IPS-20b (cell line): Measurements from ENCODE around the gene TEX36.
"Not testable (repeated sequence)": the region's sequence is repeated elsewhere in the genome, so short reads cannot be mapped to it uniquely, and the experiment has no call there.

ENCODE experiments used
- H3K27ac ChIP-seq: one replicate; pipeline ENCODE4 v1.5.1; 2013; ENCODE audit warnings: low read length
- H3K27me3 ChIP-seq: 2 replicates; pipeline ENCODE4 v1.6.1; 2013; ENCODE audit warnings: mild to moderate bottlenecking, low read length, inconsistent platforms; ENCODE audit not compliant: insufficient read depth
- H3K36me3 ChIP-seq: 2 replicates; pipeline ENCODE4 v1.6.1; 2013; ENCODE audit warnings: low read depth, mild to moderate bottlenecking, inconsistent platforms, low read length, moderate library complexity; ENCODE audit not compliant: insufficient read depth
- H3K4me1 ChIP-seq: 2 replicates; pipeline ENCODE4 v1.6.1; 2013; ENCODE audit warnings: mild to moderate bottlenecking, control low read depth, inconsistent platforms, low read length, moderate library complexity; ENCODE audit not compliant: insufficient read depth
- H3K4me3 ChIP-seq: 2 replicates; pipeline ENCODE4 v1.5.1; 2013; ENCODE audit warnings: mild to moderate bottlenecking, low read length, inconsistent platforms
- H3K9ac ChIP-seq: 2 replicates; pipeline ENCODE4 v1.6.1; 2013; ENCODE audit warnings: low read depth, mild to moderate bottlenecking, inconsistent platforms, low read length, moderate library complexity
- H3K9me3 ChIP-seq: 2 replicates; pipeline ENCODE4 v1.6.1; 2013; ENCODE audit warnings: mild to moderate bottlenecking, low read depth, low read length, inconsistent platforms; ENCODE audit not compliant: insufficient read depth

Gene TEX36

GRCh38 chr10:125627646-125628045 is 55.3 kb downstream of the TEX36 start:
- no peaks in the 10 kb centered on the region; the same call in 1 of the 2 replicates for H3K4me1 ChIP-seq
- no peak overlapping the region for H3K27ac ChIP-seq
- no peaks in the 10 kb centered on the region for H3K36me3 ChIP-seq
- no peaks in the 10 kb centered on the region for H3K27me3 ChIP-seq
- H3K4me3 ChIP-seq: no peak overlapping the region
- H3K9me3 ChIP-seq: no peaks in the 10 kb centered on the region
- H3K9ac ChIP-seq: no peak overlapping the region

DNA sequence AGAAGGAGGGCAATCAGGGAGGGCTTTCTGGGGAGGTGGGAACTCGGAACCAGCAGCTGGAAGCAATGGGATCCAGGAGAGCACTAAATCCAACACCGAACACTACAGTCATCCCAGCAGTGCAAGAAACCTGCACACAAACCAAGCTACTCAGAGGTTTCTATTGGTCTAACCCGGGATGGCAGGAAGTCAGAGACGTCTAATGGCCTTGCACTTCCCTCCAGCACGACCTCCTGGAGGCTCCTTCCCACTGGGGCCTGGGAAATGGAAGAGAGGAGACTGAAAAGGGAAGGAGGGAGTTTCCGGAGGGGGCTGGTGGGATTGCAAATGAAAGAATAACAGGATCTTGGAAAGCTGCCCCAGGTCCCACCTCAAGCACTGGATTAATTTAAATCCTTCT is 56.3 kb downstream of the TEX36 start:
- Histone ChIP-seq H3K36me3 (no peaks in the 10 kb centered on the region), H3K4me3 (no peak overlapping the region), H3K9me3 (no peaks in the 10 kb centered on the region), H3K27me3 (no peaks in the 10 kb centered on the region), H3K4me1 (no peaks in the 10 kb centered on the region; the same call in 1 of the 2 replicates), H3K27ac (no peak overlapping the region), H3K9ac (no peak overlapping the region)

DNA sequence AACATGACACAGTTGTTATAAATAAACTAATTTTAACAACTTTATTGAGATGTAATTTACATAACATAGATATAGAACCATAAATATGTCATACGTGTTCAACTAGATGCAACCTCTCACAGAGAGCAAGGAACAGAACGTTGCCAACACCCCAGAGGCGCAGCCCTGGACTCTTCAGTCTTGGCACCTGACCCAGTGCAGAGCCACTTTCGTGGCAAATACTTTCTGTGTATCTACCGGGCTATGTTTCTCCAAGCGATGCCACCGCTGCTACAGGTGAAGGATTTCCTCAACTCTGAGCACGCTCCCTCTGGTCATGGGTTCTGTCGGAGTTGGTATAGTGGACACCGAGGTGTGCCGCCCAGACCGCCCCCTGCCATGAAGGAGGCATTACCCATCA is 57.4 kb downstream of the TEX36 start:
- Histone ChIP-seq H3K36me3 (no peaks in the 10 kb centered on the region), H3K4me1 (no peaks in the 10 kb centered on the region; the same call in 1 of the 2 replicates)

DNA sequence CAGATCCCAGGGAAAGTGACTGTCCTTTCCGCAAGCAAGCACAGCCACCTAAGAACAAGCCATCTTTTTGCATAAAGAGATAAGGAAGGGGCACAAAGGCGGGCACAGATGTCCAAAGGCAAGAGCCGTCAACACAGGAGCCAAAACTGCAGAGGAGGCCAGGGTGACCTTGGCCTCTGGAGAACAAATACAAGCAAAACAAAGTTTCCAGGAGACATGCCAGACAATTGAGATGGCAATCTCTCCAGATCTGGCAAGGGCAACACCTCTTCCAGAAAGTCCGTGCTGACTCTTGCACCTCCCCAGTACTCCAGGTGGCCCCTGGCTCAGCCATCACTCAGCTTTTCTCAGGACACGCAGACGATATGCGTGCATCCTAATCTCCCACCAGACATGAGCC is 58.2 kb downstream of the TEX36 start:
- H3K9me3 ChIP-seq: no peaks in the 10 kb centered on the region; the same call in 1 of the 2 replicates
- no peak overlapping the region for H3K4me3 ChIP-seq
- no peak overlapping the region for H3K27ac ChIP-seq
- no peaks in the 10 kb centered on the region for H3K36me3 ChIP-seq
- no peaks in the 10 kb centered on the region; the same call in 1 of the 2 replicates for H3K4me1 ChIP-seq
- no peaks in the 10 kb centered on the region for H3K27me3 ChIP-seq
- no peak overlapping the region for H3K9ac ChIP-seq

More for the DNA sequence above, 57.4 kb downstream of the TEX36 start:
- H3K27ac ChIP-seq: no peak overlapping the region
- H3K9ac ChIP-seq: no peak overlapping the region
- H3K9me3 ChIP-seq: no peaks in the 10 kb centered on the region; the same call in 1 of the 2 replicates
- no peaks in the 10 kb centered on the region for H3K27me3 ChIP-seq
- H3K4me3 ChIP-seq: no peak overlapping the region

- Histone ChIP-seq H3K4me1 (no peaks in the 10 kb centered on the region), H3K27me3 (no peaks in the 10 kb centered on the region), H3K27ac (no peak overlapping the region), H3K36me3 (no peaks in the 10 kb centered on the region), H3K9ac (no peak overlapping the region), H3K9me3 (no peaks in the 10 kb centered on the region; the same call in 1 of the 2 replicates), H3K4me3 (no peak overlapping the region)
Measured at GRCh38 chr10:125621052-125621451, 61.9 kb downstream of the TEX36 start.

DNA sequence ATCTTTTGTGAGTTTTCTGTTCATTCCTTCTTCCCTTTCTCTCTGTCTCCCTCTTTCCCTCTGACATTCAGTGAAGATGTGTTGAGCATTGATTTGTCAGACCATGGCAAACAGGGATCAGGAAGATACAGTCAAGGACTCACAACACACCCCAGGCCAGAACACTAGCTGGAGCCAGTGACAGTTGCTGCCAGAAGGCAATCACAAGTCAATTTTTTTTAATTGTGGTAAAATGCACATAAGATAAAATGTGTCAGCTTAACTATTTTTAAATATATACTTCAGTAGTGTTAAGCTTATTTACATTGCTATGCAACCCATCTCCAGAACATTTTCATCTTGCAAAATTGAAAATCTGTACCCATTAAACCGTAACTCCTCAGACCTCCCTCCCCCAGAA is 62.6 kb downstream of the TEX36 start:
- Histone ChIP-seq H3K9ac (no peak overlapping the region), H3K4me3 (no peak overlapping the region), H3K36me3 (no peaks in the 10 kb centered on the region), H3K4me1 (no peaks in the 10 kb centered on the region), H3K27me3 (no peaks in the 10 kb centered on the region), H3K9me3 (no peaks in the 10 kb centered on the region; the same call in 1 of the 2 replicates), H3K27ac (no peak overlapping the region)

- H3K36me3 ChIP-seq, H3K27me3 ChIP-seq, H3K4me3 ChIP-seq: not testable (repeated sequence)
Measured at GRCh38 chr10:125613062-125613461, 69.9 kb downstream of the TEX36 start.

DNA sequence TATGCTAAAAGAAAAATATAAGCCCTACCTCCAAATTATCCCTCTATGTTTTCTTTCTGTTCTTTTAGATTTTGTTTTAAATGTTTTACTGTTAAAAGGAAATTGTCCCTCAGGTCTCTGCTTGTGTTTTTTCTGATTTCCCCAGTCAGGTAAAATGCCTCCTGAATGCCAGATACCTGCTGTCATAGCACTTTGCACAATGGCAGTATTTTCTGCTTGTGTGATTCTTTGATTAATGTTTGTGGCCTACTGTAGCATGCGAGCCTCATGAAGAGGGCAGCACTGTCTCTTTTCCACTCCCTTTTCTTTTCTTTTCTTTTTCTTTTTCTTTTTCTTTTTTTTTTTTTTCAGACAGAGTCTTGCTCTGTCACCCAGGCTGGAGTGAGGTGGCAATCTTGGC is 71.2 kb downstream of the TEX36 start:
- no peaks in the 10 kb centered on the region for H3K9me3 ChIP-seq
- no peak overlapping the region for H3K9ac ChIP-seq
- H3K27ac ChIP-seq: no peak overlapping the region
- H3K36me3 ChIP-seq: no peaks in the 10 kb centered on the region
- no peaks in the 10 kb centered on the region for H3K27me3 ChIP-seq
- H3K4me3 ChIP-seq: no peak overlapping the region
- no peaks in the 10 kb centered on the region for H3K4me1 ChIP-seq

More at GRCh38 chr10:125613062-125613461, 69.9 kb downstream of the TEX36 start:
- not testable (repeated sequence) for H3K9ac ChIP-seq, H3K27ac ChIP-seq, H3K9me3 ChIP-seq, H3K4me1 ChIP-seq

- H3K27ac ChIP-seq: no peak overlapping the region
- H3K9me3 ChIP-seq: no peaks in the 10 kb centered on the region
- no peaks in the 10 kb centered on the region for H3K36me3 ChIP-seq
- no peaks in the 10 kb centered on the region for H3K4me1 ChIP-seq
- H3K4me3 ChIP-seq: no peak overlapping the region
- H3K27me3 ChIP-seq: no peaks in the 10 kb centered on the region
- no peak overlapping the region for H3K9ac ChIP-seq
Measured at GRCh38 chr10:125611216-125611615, 71.7 kb downstream of the TEX36 start.

- Histone ChIP-seq H3K4me3 (no peak overlapping the region), H3K27me3 (no peaks in the 10 kb centered on the region), H3K9ac (no peak overlapping the region), H3K9me3 (no peaks in the 10 kb centered on the region), H3K4me1 (no peaks in the 10 kb centered on the region), H3K27ac (no peak overlapping the region), H3K36me3 (no peaks in the 10 kb centered on the region)
Measured at GRCh38 chr10:125609859-125610258, 73.1 kb downstream of the TEX36 start.

DNA sequence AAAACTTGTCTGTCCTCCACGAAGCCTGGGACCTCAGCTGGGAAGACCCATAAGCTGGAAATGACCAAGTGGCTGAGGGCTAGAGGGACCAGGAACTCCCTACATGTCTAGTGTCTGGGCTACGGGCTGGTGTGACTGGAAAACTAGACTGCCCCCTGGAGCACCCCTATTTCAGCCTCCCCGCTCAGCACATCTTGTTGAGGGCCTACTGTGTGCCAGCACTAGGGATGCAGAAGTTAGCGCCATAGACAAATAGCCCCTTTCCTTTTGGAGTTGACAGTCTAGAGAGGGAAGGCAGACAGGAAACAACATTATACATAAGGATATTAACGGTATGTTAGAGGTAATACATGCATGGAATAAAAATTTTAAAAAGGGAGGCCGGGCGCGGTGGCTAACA is 74.5 kb downstream of the TEX36 start:
- Histone ChIP-seq H3K4me1 (no peaks in the 10 kb centered on the region), H3K9ac (no peak overlapping the region), H3K36me3 (no peaks in the 10 kb centered on the region), H3K4me3 (no peak overlapping the region), H3K27me3 (no peaks in the 10 kb centered on the region), H3K27ac (no peak overlapping the region), H3K9me3 (no peaks in the 10 kb centered on the region)

- Histone ChIP-seq H3K4me3 (no peak overlapping the region), H3K4me1 (no peaks in the 10 kb centered on the region), H3K27me3 (no peaks in the 10 kb centered on the region), H3K27ac (no peak overlapping the region), H3K36me3 (no peaks in the 10 kb centered on the region), H3K9ac (no peak overlapping the region), H3K9me3 (no peaks in the 10 kb centered on the region)
Measured at GRCh38 chr10:125607689-125608290, 75.2 kb downstream of the TEX36 start.
